Stimulated activated CD8-positive, alpha-beta memory T cell treated with anti-CD3 and anti-CD28 coated beads, Interleukin-15, amount 100 ng/mL, for 48 hours (primary cell): ENCODE results near the gene PI4K2B.
"Not testable (repeated sequence)": the region's sequence is repeated elsewhere in the genome, so short reads cannot be mapped to it uniquely, and the experiment has no call there.

ENCODE experiments used
- DNase-seq, 2 donors: peaks; one replicate each; pipeline ENCODE4 v3.0.0-alpha.2; 2020; ENCODE audit warnings: low read depth in 2 of 2

The PI4K2B gene

DNA sequence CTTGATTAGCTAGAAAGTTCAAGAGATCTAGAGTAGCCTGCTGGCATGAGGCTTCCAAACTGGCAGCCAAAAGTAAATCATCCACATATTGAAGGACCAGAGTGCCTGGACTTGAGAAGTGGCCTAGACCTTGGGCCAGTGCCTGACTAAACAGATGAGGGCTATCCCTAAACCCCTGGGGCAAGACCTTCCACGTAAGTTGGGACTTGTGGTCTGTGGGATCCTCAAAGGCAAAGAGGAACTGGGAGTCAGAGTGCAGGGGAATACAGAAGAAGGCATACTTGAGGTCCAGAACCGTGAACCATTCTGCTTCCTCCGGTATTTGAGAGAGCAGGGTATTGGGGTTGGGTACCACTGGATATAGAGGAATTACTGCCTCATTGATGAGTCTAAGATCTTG, 8.4 kb downstream of the PI4K2B start:
- DNase-seq, result not testable (repeated sequence)

DNA sequence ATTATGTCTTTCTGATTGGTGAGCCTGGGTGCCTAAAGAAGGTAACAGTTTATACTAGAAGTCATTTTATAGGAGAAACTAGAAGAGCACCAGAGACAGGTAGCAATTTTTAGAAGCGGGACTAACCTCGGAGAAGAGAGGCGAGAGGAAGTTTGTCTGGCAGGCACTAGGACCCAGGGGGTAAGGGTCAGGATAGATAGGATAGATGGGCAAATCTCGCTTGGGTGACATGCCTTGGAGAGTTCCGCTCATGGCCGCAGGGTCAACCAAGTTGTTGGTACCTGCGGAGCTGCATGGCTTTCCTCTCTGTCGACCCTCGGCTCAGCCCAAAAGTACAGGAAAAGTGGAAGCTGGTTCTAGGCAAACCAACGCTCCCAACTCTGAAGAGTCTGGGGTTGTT, 11.3 kb downstream of the PI4K2B start:
- no peak for DNase-seq

DNA sequence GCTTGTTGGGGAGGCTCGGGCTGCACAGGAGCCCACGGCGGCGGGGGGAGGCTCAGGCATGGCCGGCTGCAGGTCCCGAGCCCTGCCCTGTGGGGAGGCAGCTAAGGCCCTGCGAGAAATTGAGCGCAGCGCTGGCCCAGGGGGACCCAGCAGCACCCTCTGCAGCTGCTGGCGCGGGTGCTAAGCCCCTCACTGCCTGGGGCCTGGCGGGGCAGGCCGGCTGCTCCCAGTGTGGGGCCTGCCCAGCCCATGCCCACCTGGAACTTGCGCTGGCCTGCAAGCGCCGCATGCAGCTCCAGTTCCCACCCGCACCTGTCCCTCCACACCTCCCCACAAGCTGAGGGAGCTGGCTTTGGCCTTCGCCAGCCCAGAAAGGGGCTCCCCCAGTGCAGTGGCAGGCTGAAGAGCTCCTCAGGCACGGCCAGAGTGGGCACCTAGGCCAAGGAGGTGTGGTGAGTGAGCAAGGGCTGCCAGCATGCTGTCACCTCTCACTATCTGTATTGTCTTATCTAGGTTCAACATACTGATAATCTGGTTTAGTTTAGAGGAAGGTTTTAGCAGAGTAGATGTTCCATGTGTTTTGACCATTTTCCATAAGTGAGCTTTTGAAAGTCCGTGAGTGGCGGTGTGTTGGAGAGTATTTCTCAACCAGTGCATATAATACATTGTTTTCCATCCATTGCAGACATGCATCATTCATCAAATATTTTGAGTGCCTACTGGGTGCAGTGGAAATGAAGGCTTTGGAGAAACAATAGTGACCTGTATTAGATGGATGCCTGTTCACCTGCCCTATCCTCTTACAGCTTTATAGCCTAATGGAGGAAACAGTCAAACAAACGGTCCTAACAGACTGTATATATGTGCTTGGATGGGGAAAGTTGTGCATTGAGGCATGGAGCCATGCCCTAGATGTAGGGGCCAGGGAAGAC, 13.1 kb downstream of the PI4K2B start:
- no peak for DNase-seq

DNA sequence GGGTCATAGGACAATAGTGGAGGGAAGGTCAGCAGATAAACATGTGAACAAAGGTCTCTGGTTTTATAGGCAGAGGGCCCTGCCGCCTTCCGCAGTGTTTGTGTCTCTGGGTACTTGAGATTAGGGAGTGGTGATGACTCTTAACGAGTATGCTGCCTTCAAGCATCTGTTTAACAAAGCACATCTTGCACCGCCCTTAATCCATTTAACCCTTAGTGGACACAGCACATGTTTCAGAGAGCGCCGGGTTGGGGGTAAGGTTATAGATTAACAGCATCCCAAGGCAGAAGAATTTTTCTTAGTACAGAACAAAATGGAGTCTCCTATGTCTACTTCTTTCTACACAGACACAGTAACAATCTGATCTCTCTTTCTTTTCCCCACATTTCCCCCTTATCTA, 15.0 kb downstream of the PI4K2B start:
- not testable (repeated sequence) for DNase-seq

- DNase-seq, result not testable (repeated sequence)
Measured at GRCh38 chr4:25249494-25249893, 15.7 kb downstream of the PI4K2B start.

- DNase-seq, result no peak
Measured at GRCh38 chr4:25252230-25253070, 18.6 kb downstream of the PI4K2B start.

DNA sequence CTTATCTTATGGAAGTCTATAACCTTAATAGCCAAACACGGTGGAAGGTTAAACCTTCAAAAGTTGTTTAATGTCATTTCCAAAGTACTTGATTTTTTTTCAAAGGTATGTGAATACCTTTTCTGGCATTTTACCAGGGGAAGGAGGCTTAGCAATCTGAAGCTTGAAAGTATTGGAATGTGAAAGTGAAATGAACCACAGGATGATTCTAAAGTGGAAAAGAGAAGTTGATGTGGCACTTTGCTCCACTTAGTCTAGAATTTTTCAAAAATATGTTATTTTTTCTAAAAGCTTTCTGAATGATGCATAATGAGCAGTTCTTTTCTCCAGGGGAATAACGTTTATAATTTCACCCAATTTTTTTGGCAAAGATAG, 19.2 kb downstream of the PI4K2B start:
- no peak for DNase-seq

DNA sequence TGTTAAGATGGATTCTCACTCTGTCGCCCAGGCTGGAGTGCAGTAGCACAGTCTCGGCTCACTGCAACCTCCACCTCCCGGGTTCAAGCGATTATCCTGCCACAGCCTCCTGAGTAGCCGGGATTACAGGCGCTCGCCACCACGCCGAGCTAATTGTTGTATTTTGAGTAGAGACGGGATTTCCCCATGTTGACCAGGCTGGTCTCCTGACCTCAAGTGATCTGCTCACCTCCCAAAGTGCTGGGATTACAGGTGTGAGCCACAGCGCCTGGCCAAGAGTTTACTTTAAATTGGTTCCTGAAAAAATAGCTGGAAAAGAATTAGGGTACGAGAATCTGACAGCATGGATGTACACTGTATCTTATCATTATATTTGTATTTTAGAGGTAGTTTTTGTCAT, 20.0 kb downstream of the PI4K2B start:
- not testable (repeated sequence) for DNase-seq

DNA sequence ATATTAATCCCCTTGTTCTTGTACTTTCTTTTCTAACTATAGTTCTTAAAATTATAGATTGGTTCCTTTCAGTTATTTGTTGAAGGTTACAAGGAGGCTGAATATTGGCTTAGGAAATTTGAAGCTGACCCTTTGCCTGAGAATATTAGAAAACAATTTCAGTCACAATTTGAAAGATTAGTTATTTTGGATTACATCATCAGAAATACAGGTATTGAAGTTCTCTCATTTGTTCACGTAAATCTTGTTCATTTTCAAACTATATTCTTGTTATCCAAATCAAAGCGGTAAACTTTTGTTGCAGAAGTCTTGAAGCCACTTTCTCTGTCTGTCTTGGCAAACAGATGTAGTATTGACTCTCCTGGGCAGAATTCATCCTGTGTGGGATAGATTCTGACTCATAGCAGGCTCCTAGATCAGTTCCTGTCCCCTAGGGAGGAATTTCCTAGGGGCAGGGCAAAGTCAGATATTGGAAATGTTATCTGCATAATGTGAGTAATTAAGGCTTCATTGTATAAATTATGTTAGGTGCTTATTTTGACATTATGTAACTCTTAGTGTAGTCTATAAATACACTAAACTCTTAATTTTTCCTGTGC, 25.2 kb downstream of the PI4K2B start:
- DNase-seq, result no peak

- no peak for DNase-seq
Measured at GRCh38 chr4:25271866-25272265, 38.0 kb downstream of the PI4K2B start.

DNA sequence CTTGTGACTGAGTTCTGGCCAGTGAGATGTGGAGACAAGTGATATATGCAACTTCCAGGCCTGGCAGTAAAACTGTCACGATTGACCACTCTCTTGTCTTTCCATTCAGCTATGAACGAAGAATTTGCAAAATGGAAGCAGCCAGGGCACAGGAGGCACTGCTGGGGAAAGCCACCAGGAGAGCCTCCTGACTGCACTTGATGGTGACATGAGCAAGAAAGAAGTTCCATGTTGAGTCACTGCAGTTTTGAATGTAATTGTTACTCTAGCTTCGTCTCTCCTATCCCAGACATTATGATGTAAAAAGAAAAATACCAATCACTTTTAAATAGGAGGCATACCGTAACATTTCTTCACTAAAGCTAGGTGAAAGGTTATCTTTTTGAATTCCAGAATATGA, 46.4 kb downstream of the PI4K2B start:
- DNase-seq, result no peak

- DNase-seq, result no peak
Measured at GRCh38 chr4:25283948-25284347, 50.1 kb downstream of the PI4K2B start.

- no peak for DNase-seq
Measured at GRCh38 chr4:25284466-25284865, 50.6 kb downstream of the PI4K2B start.

DNA sequence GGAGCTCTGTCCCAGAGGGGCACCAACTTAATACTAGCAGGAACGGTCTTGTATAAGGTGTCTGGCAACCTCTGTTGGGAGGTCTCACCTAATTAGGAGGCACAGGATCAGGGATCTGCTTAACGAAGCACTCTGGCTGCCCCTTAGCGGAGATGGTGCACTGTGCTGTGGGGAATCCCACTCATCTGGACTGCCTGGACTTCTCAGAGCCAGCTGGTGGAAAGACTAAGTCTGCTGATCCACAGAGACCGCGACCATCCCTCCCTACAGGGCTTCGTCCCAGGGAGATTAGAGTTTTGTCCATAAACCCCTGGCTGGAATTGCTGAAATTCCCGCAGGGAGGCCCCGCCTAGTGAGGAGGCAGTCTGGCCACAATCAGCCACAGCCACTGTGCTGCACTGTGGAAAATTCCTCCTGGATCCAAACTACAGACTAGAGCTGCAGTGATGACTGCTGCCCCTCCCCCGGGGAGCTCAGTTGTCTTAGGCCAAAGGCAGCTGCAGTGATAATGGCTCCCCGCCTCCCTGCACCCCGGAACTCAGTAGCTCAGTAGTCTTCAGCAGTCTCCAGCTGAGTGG, 56.7 kb downstream of the PI4K2B start:
- DNase-seq, result no peak

GRCh38 chr4:25291158-25291733, 57.4 kb downstream of the PI4K2B start:
- DNase-seq, result no peak

- no peak for DNase-seq
Measured at GRCh38 chr4:25297528-25298242, 63.9 kb downstream of the PI4K2B start.

GRCh38 chr4:25299476-25300203, 65.8 kb downstream of the PI4K2B start:
- DNase-seq, result no peak

DNA sequence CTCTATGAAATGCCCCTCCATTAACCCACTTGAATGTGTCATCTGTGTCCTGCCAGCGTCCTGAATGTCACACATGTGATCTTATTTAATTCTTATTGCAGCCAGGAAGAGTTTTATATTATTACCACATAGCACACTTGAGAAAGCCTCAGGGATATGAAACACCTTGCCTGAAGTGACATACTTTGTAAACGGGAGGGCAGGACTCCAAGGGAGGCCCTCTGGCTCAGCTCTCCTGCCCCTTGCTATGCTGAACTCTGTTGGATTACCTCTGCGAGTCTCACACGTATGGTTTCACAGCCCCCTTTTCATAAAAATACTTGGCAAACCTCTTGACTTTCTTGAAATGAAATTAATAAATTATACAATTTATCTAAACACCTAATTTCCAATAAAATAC, 67.6 kb downstream of the PI4K2B start:
- no peak for DNase-seq

- no peak for DNase-seq
Measured at GRCh38 chr4:25302626-25303025, 68.8 kb downstream of the PI4K2B start.

DNA sequence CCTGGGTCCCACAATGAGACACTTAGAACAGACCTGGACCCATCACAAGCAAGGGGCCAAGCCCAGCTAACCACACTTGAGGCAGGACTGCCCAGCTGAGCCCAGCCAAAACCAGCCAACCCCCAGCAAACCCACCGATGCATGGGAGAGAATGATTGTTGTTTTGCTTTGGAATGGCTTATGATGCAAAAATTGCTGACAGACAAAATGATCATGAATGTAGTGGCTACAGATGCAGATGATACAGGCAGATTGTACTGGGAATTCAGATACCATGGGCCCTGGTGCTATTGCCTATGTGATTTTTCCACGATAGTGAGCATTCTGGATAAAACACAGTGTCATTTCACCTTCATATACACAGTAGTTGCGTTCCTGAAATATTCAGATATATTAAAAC, 69.7 kb downstream of the PI4K2B start:
- no peak for DNase-seq
